ENCODE results near the gene PARP3. TPM values are rescaled to one million over a fixed set of nuclear protein-coding genes. Genes with fewer than 3 reads are reported as not detected.

The PARP3 gene
- total and polyA plus RNA-seq, 2 of the 8 experiments (the other 6 are each of a cell fraction or from before 2014, with no cell fraction given) = 1.3 to 1.6 TPM

DNA sequence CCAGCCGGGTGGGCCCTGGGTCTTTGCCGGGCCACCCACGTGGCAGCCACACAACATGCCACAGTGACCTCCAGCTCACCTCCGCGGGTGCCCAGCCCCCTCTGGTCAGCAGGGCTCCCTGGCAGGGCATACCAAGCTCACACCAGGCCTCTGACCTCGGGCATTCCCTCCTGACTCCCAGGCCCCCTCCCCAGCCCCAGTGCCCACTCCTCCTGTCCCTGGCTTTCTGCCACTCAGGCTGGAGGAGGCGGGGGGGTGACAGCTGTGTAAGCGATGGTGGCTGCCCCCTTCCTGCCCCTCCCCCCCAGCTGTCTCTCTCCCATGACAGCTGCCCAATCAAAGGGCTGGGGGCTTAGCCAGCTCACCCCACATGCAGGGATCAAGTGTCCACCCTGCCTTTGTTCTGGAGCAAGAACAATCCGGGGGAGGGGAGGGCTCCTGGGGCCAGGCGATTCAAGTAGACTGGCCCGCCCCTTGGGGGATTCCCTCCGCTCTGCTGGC lies 21.8 kb downstream of the PARP3 start:
- CTCF ChIA-PET (ENCODE audit: partially characterized antibody) = interaction anchor here (1.1 to 10.5 kb wide), 5 partner anchors 9 to 40 kb away, joined by 3 to 66 read pairs (median 25); partner anchors contain the start of genes ABHD14A, ABHD14B, ACY1 and GPR62
- Histone ChIP-seq H3K14ac (ENCODE audit: insufficient read length) (no peak overlapping the region), H3K4me2 (ENCODE audit: insufficient read depth in 1 of 2, low read depth in 2 of 2, low read length in 2 of 2) (peak overlapping the region in 1 of 2 experiments; percentile 44; a peak in 2 of 4 replicates), H3K9me3 (ENCODE audit: insufficient read depth in 2 of 2, low read depth in 1 of 2, low read length in 1 of 2) (no peaks in the 10 kb centered on the region), H2AK5ac (ENCODE audit: low read depth, low read length) (0 out of 2 replicates have a peak overlapping the region, but pooled peaks have one; percentile 13), H3K79me2 (ENCODE audit: control insufficient read depth in 1 of 2, insufficient read depth in 2 of 2, low read length in 2 of 2) (no peaks in the 10 kb centered on the region), H2BK20ac (ENCODE audit: low read length) (no peak overlapping the region), H3K4ac (replicated peaks; ENCODE audit: insufficient read length, low read depth, low read length) (no peak overlapping the region), H4K20me1 (replicated peaks in 1 of 2; ENCODE audit: control insufficient read depth in 1 of 2, insufficient read depth in 2 of 2, low read length in 2 of 2) (peaks cover 0 to 10% of the 10 kb centered on the region in 2 experiments), H2BK120ac (replicated peaks; ENCODE audit: low read depth, low read length) (no peak overlapping the region), H2BK5ac (ENCODE audit: low read depth, low read length) (peak overlapping the region; percentile 16; the same call in 1 of the 2 replicates), H2BK12ac (ENCODE audit: low read depth, low read length) (0 out of 2 replicates have a peak overlapping the region, but pooled peaks have one; percentile 85), H2AFZ (ENCODE audit: low read length) (no peak overlapping the region), H3K18ac (ENCODE audit: extremely low read depth, low read length) (no peak overlapping the region; the same call in 1 of the 2 replicates), H4K91ac (replicated peaks; ENCODE audit: insufficient read length, low read length) (no peak overlapping the region), H3K79me1 (ENCODE audit: low read depth, low read length) (no peaks in the 10 kb centered on the region), H3K9ac (replicated peaks in 1 of 4; ENCODE audit: extremely low read depth in 1 of 4, low read depth in 3 of 4, low read length in 3 of 4) (no peak overlapping the region), H3K23ac (ENCODE audit: insufficient read length) (no peak overlapping the region), H3K23me2 (ENCODE audit: low read depth, low read length) (peaks cover 9% of the 10 kb centered on the region; the same call in 1 of the 2 replicates), H3K56ac (replicated peaks; ENCODE audit: insufficient read length, low read depth, low read length) (no peak overlapping the region), H3K27ac (ENCODE audit: low read depth, low read length) (no peak overlapping the region), H3K27me3 (replicated peaks in 1 of 4; ENCODE audit: control insufficient read depth in 3 of 4, extremely low read depth in 1 of 4, insufficient read depth in 3 of 4, low read length in 3 of 4) (peaks cover 0 to 13% (median 2%) of the 10 kb centered on the region in 4 experiments; a peak in 5 of 7 replicates), H3K4me1 (replicated peaks in 1 of 4; ENCODE audit: control insufficient read depth in 3 of 4, insufficient read depth in 4 of 4, low read length in 3 of 4) (peaks cover 10 to 34% (median 27%) of the 10 kb centered on the region in 4 experiments), H3K4me3 (ENCODE audit: extremely low read depth in 1 of 4, insufficient read depth in 2 of 4, low read depth in 3 of 4, low read length in 4 of 4) (0 out of 8 replicates have a peak overlapping the region, but pooled peaks of 1 of the 4 experiments have one; percentile 2), H4K5ac (ENCODE audit: insufficient read length, low read depth, low read length) (no peak overlapping the region), H4K8ac (ENCODE audit: extremely low read depth, insufficient read depth, low read length) (no peak overlapping the region), H3K36me3 (ENCODE audit: control insufficient read depth in 2 of 4, insufficient read depth in 4 of 4, low read length in 3 of 4) (no peaks in the 10 kb centered on the region), H2BK15ac (ENCODE audit: low read length) (no peak overlapping the region)
- POLR2A ChIA-PET (ENCODE audit: partially characterized antibody) = interaction anchor here (0.6 to 29.3 kb wide), 4 partner anchors 14 to 115 kb away, joined by 3 to 923 read pairs (median 68); partner anchors contain the start of genes ABHD14A, ABHD14B, ACY1 and GPR62
- FAIRE-seq (no peak), DNase-seq (ENCODE audit: low read depth in 1 of 2, low spot score in 2 of 2) (no peak)
- TF ChIP-seq SIN3A (conservative IDR thresholded peaks at IDR 0.05 in 1 of 2, IDR thresholded peaks at IDR 0.05 in 1 of 2; ENCODE audit: low read depth in 1 of 2, low read length in 2 of 2) (0 out of 4 replicates have a peak, but pooled peaks of 1 of the 2 experiments have one; percentile 40), BACH1 (IDR thresholded peaks at IDR 0.05; ENCODE audit: low read length) (no peak)
- WGBS, 2 experiments (ENCODE audit: extremely low coverage in 1 of 2, insufficient coverage in 1 of 2, insufficient read length in 1 of 2, insufficient replicate concordance in 2 of 2, low coverage in 1 of 2, low lambda C conversion rate in 2 of 2, missing lambda C conversion rate in 1 of 2) = 77% methylated on average over 5 of the region's 12 CpGs; no CpG with 5 or more reads in 1 of the 2 experiments
